Stimulated activated naive CD8-positive, alpha-beta T cell treated with anti-CD3 and anti-CD28 coated beads, Interleukin-15, Interleukin-2, amounts not matched to agents 100 ng/mL and 50 ng/mL, for 24 hours (primary cell): ENCODE data around the gene ADGRG1.
A peak's percentile ranks its signal among the peaks of the same experiment; 100 is the strongest.
"Not testable (repeated sequence)": the region's sequence is repeated elsewhere in the genome, so short reads cannot be mapped to it uniquely, and the experiment has no call there.

Experiments
- H3K27ac Mint-ChIP-seq: one replicate; pipeline ENCODE4 v1.8.0; 2021; ENCODE audit warnings: mild to moderate bottlenecking, mixed read lengths
- H3K27me3 Mint-ChIP-seq: one replicate; pipeline ENCODE4 v1.8.0; 2021; ENCODE audit warnings: mixed read lengths
- H3K36me3 Mint-ChIP-seq: one replicate; pipeline ENCODE4 v1.8.0; 2021; ENCODE audit warnings: low read depth, mixed read lengths
- H3K4me1 Mint-ChIP-seq: one replicate; pipeline ENCODE4 v1.8.0; 2021; ENCODE audit warnings: low read depth, mixed read lengths
- H3K4me3 Mint-ChIP-seq: one replicate; pipeline ENCODE4 v1.8.0; 2021; ENCODE audit warnings: mild to moderate bottlenecking, mixed read lengths
- H3K9me3 Mint-ChIP-seq: one replicate; pipeline ENCODE4 v1.8.0; 2021; ENCODE audit warnings: mixed read lengths

ADGRG1 gene

DNA sequence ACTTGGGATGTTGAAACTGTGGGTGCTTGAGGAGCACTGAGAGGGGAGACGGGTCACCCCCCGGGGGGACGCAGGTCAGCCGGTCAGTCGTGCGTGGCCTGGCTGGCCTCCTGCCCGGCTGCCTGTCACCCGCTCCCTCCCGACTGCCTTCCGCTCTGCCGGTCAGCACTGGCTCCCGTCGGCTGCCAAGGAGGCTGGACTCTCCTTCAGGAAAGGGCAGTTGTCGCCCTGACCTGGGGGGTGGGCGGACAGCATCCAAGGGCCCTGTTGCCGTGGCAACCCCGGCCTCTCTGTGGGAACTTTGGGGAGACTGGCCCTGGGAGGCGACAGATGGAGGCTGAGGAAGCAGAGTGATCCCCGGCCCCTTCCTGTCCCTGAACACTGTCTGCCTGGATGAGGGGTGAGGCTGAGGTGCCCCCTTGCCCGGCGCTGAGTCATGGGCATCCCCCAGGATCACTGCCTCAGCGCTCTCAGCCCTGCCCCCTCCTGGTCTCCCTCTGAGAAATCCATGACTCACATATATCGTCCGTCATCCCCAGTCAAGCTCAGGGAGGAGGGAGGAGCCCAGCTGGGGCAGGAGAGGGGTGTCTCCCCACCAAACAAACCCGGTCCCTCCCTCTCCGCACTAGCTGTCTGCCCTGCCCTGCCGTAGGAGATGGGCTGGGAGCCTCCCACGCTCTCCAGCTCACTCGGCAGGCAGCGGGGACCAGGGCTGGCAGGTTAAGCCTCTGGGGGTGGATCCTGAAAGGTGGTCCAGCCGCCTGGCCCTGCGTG, at the start of gene ADGRG1:
TSS of gene ADGRG1 (plus strand) at position 623 of the 774 bp plus-strand sequence. CDS start 21,658 bp downstream, outside the sequence.
- H3K9me3 Mint-ChIP-seq = no peaks in the 10 kb centered on the region
- peaks cover 13% of the 10 kb centered on the region for H3K4me1 Mint-ChIP-seq
- peaks cover 12% of the 10 kb centered on the region for H3K27me3 Mint-ChIP-seq
- H3K36me3 Mint-ChIP-seq = no peaks in the 10 kb centered on the region
- H3K4me3 Mint-ChIP-seq = peak within 1 kb of the TSS; percentile 68
- peak within 1 kb of the TSS; percentile 40 for H3K27ac Mint-ChIP-seq

DNA sequence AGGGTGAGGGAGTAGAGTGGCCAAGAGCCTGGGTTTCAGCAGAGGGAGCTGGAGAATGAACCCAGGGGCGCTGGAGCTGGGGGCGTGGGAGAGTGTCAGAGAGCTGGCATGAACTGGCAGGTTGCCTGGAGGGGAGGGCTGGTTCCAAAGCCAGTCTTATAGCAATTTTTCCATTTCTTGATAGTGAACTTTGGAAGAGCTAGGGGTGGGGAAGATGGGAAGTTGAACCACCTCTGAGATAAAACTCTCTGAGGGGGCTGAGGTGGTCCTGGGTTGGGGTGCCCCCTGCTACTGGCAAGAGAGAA, 49.1 kb upstream of the ADGRG1 start:
- no peaks in the 10 kb centered on the region for H3K27me3 Mint-ChIP-seq
- H3K27ac Mint-ChIP-seq = peak overlapping the region; percentile 59
- H3K4me3 Mint-ChIP-seq = no peak overlapping the region
- H3K36me3 Mint-ChIP-seq = no peaks in the 10 kb centered on the region
- no peaks in the 10 kb centered on the region for H3K9me3 Mint-ChIP-seq
- peaks cover 60% of the 10 kb centered on the region for H3K4me1 Mint-ChIP-seq

DNA sequence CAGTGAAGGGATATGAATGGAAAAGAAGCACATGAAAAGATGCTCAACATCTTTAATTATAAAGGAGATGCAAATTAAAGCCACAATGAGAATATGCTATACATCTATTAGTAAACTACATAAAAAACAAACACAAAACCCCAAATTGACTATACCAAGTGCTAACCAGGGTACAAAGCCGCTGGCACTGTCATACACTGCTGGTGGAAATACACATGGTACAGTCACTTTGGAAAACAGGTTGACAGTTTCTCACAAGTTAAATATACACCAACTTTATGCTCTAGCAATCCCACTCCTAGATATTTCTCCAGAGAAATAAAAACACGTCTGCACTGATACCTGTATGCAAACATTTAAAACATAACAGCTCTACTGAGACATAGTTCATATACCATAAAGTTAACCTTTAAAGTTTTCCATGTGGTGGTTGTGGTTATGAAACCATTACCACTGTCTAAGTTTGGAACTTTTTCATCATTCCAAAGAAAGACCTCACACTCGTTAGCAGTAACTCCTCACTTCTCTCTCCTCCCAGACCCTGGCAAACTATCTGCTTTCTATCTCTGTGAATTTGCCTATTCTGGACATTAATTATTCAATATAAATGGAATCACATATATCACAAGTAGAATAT, 43.3 kb upstream of the ADGRG1 start:
- H3K9me3 Mint-ChIP-seq = no peaks in the 10 kb centered on the region
- peak overlapping the region; percentile 10 for H3K4me3 Mint-ChIP-seq
- no peaks in the 10 kb centered on the region for H3K36me3 Mint-ChIP-seq
- peaks cover 60% of the 10 kb centered on the region for H3K4me1 Mint-ChIP-seq
- no peaks in the 10 kb centered on the region for H3K27me3 Mint-ChIP-seq
- peak overlapping the region; percentile 85 for H3K27ac Mint-ChIP-seq

DNA sequence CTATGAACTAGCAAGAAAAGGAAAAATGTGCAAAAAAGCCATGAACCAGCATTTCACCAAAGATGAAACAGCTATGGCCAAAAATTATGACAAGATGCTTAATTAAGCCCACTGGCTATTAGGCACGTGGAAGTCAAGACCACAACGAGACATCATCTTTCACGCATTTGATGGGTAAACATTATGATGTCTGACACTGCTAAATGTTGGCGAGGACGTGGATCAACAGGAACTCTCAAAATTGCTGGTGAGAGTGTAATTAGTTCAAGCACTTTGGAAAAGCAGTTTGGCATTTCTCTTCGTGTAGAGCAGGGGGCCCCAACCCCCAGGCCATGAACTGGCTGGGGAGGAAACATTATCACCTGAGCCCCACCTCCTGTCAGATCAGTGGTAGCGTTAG, 39.6 kb upstream of the ADGRG1 start:
- H3K9me3 Mint-ChIP-seq = peaks cover 5% of the 10 kb centered on the region
- H3K27ac Mint-ChIP-seq = no peak overlapping the region
- H3K4me3 Mint-ChIP-seq = no peak overlapping the region
- H3K36me3 Mint-ChIP-seq = no peaks in the 10 kb centered on the region
- peaks cover 81% of the 10 kb centered on the region for H3K4me1 Mint-ChIP-seq
- no peaks in the 10 kb centered on the region for H3K27me3 Mint-ChIP-seq

DNA sequence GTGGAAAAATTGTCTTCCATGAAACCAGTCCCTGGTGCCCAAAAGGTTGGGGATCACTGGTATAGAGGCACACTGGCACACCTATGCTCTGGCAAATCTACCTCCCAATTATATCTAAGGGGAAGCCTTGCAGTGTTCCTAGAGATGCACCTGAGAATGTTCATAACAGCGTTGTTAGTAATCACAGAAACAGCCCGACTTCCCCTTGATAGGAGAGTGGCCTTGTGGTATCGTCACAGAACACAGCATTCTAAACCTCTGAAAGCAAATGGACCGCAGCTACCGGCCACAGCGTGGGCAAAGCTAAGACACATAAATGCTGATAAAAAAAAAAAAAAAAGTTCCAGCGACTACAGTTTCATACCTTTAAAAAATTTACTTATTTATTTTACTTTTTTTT, 39.1 kb upstream of the ADGRG1 start:
- no peak overlapping the region for H3K27ac Mint-ChIP-seq
- H3K4me3 Mint-ChIP-seq = no peak overlapping the region
- H3K9me3 Mint-ChIP-seq = peaks cover 5% of the 10 kb centered on the region
- peaks cover 78% of the 10 kb centered on the region for H3K4me1 Mint-ChIP-seq
- no peaks in the 10 kb centered on the region for H3K27me3 Mint-ChIP-seq
- no peaks in the 10 kb centered on the region for H3K36me3 Mint-ChIP-seq

DNA sequence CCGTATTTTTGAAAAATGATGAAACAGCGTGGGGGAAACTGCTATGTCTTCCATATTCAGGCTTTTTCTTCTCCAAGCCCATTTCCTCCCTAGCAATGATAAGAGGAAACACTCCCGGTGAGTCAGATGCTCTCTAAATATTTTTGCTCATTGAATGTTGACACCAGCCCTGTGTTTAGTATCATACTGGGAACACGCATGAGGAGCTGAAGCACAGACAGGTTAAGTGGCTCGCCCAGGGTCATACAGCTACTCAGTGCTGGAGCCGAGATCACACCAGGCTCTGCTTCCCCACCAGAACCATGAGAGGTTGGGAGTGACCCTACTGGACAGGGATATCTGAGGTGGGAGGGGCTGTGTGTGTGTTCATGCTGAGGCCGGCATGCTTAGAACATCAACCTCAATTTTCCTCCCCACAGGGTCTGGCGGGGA, 37.8 kb upstream of the ADGRG1 start:
- Mint-ChIP-seq H3K4me3 (peak overlapping the region; percentile 64), H3K9me3 (peaks cover 10% of the 10 kb centered on the region), H3K27ac (peak overlapping the region; percentile 94), H3K4me1 (peaks cover 65% of the 10 kb centered on the region), H3K27me3 (no peaks in the 10 kb centered on the region), H3K36me3 (peaks cover 10% of the 10 kb centered on the region)

DNA sequence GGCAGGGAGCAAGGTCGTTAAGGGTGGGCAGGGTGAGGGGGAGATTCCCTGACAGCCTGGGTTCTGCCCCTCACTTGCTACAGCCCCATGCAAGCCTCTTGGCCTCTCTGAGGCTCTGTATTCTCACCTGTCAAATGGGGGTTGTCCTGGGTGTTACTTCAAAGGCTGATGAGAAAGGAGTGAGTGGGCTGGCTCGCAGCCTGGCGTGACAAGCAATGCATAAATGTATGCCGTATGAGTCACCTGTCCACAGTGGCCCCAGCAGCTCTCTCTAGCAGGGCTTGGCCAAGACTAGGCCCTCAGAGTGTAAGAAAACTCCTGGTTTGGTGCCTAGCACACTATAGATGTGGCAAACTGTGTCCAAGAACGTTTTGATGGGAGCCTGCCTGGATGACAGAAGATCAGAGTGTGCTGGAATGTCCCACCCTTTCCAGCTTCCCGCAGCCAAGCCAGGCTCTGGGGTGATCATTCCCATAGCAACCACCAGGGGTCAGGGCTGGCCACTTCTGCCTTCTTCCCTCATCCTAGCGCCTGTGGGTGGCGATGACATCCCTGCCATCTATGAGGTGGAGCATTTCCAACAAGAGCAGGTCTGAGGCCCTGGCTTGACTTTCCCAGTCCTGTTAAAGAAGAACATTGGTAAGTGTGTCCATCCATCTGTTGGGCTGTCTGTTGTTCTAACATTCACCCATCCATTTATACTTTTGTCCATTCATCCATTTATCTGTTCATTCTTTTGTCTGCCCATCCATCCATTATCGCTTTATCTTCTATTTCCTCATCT, 37.2 kb upstream of the ADGRG1 start:
- peaks cover 59% of the 10 kb centered on the region for H3K4me1 Mint-ChIP-seq
- H3K27me3 Mint-ChIP-seq = no peaks in the 10 kb centered on the region
- H3K4me3 Mint-ChIP-seq = peak overlapping the region; percentile 73
- peak overlapping the region; percentile 94 for H3K27ac Mint-ChIP-seq
- H3K36me3 Mint-ChIP-seq = peaks cover 12% of the 10 kb centered on the region
- peaks cover 11% of the 10 kb centered on the region for H3K9me3 Mint-ChIP-seq

DNA sequence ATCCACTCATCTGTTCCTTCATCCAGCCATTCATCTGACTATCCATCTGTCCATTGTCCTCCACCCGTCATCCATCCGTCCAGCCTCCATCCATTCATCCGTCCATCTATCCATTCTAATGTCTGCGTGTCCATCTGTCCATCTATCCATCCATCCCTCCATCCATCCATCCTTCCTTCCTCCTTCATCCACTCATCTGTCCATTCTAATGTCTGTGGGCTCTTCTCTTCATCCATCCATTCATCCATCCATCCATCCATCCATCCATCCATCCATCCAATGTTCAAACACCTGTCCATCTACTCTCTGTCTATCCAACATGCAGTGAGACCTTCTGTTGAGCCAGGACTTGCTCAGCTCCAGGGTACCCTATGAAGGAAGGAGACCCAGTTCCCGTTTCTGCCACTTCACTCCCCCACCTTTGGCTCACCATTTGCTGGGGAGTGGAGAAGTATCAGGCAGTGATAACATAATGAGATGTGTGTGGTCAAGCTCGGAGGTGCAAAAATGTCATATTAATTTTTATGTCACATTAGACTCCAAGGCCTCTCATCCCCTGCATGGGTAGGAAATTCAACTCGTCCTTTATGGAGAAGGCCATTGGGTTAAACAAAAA, 36.5 kb upstream of the ADGRG1 start:
- peaks cover 11% of the 10 kb centered on the region for H3K9me3 Mint-ChIP-seq
- peak overlapping the region; percentile 94 for H3K27ac Mint-ChIP-seq
- no peaks in the 10 kb centered on the region for H3K27me3 Mint-ChIP-seq
- H3K4me1 Mint-ChIP-seq = peaks cover 59% of the 10 kb centered on the region
- H3K36me3 Mint-ChIP-seq = peaks cover 12% of the 10 kb centered on the region
- H3K4me3 Mint-ChIP-seq = peak overlapping the region; percentile 73

DNA sequence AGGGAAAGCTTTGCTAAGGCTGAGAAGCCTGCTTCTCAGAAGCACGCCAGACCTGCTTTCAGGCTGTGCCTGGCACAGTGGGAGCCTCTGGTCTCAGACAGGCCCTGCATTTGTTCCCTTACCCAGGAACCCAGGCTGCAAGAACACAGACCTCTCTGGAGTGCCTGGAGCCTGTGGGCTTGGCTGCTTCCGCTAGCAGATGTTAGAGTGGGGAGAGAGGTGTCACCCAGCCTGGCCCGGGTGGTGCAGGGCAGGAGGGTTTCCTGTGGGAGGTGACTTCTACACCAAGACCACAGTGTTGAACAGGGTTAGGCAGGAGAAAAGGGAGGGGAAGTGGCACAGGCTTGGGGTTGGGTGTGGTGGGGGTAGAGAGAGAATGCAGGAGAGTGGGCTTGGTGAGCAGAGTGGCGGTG, 35.8 kb upstream of the ADGRG1 start:
- H3K4me1 Mint-ChIP-seq = peaks cover 58% of the 10 kb centered on the region
- H3K27ac Mint-ChIP-seq = peak overlapping the region; percentile 94
- H3K9me3 Mint-ChIP-seq = peaks cover 15% of the 10 kb centered on the region
- no peaks in the 10 kb centered on the region for H3K27me3 Mint-ChIP-seq
- H3K4me3 Mint-ChIP-seq = peak overlapping the region; percentile 73
- H3K36me3 Mint-ChIP-seq = peaks cover 16% of the 10 kb centered on the region

DNA sequence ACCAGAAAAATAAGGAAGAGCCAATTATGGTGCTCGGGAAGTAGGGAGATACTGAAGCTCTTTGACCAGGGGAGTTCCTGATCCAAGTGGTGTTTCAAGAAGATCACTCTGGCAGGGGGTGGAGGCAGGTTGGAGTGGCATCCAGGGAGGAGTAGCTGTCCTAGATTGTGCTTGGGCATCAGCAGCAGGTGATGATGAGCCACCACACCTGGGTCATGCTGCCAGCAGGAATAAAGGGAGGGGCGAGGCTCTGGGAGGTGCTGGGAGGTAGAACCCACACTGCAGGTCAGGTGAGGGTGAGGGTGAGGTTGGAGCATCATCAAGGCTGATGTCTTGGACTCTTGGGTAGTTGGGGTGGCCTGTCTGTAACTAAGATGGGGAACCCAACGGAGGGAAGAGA, 35.4 kb upstream of the ADGRG1 start:
- Mint-ChIP-seq H3K27me3 (no peaks in the 10 kb centered on the region), H3K27ac (peak overlapping the region; percentile 94), H3K4me1 (peaks cover 61% of the 10 kb centered on the region), H3K4me3 (peak overlapping the region; percentile 73), H3K9me3 (peaks cover 15% of the 10 kb centered on the region), H3K36me3 (peaks cover 19% of the 10 kb centered on the region)

DNA sequence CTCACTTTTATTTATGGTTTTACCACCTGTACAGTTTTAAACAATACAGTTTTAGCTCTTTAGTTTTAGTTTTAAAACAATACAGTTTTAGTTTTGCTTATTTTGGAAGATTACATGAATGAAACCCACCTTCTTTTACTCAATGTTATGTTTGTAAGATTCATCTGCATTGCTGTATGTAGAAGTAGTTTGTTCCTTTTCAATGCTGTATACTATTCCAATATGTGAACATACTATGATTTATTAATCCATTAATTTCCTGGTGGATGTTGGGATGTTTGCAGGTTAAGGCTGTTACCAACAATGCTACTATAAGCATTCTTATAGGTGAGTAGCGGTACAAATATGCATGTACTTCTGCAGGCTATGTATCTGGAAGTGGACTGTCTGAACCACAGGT, 34.4 kb upstream of the ADGRG1 start:
- no peaks in the 10 kb centered on the region for H3K27me3 Mint-ChIP-seq
- H3K4me1 Mint-ChIP-seq = peaks cover 57% of the 10 kb centered on the region
- no peak overlapping the region for H3K4me3 Mint-ChIP-seq
- H3K9me3 Mint-ChIP-seq = peaks cover 20% of the 10 kb centered on the region
- H3K27ac Mint-ChIP-seq = no peak overlapping the region
- peaks cover 26% of the 10 kb centered on the region for H3K36me3 Mint-ChIP-seq

DNA sequence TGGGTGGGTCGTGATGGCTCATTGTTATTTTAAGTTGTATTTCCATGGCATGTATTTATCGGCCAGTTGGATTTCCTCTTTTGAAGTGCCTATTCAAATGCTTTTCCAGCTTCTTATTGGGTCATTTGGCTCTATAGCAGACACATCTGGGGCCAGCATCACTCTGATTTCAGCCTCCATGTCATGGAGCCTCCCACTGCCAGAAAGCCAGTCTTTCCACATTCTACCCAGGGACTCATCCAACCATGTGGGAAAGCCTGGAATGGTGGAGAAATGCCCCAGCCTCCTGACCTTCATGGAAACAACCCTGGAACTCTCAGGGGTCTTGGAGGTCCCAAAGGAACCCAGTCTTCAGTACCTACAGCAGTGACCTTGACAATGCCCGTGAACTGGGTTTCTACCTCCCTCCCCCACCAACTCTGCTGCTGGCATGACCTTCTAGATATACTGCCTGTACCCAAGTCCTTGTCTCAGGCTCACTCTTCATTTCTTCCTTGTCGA, 33.8 kb upstream of the ADGRG1 start:
- peaks cover 26% of the 10 kb centered on the region for H3K36me3 Mint-ChIP-seq
- H3K27ac Mint-ChIP-seq = no peak overlapping the region
- peaks cover 20% of the 10 kb centered on the region for H3K9me3 Mint-ChIP-seq
- H3K27me3 Mint-ChIP-seq = no peaks in the 10 kb centered on the region
- H3K4me3 Mint-ChIP-seq = no peak overlapping the region
- peaks cover 58% of the 10 kb centered on the region for H3K4me1 Mint-ChIP-seq

DNA sequence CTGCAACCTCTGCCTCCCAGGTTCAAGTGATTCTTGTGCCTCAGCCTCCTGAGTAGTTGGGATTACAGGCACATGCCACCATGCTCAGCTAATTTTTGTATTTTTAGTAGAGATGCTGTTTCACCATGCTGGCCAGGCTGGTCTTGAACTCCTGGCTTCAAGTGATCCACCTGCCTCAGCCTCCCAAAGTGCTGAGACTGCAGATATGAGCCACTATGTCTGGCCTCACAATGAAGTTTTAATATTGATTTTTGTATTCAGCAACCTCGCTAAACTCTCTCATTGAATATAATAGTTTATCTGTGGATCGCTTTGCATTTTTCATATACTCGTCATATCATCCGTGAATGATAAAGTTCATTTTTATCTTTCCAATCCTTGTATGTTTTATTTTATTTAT, 32.2 kb upstream of the ADGRG1 start:
- Mint-ChIP-seq H3K4me1 (peaks cover 59% of the 10 kb centered on the region), H3K9me3 (peaks cover 20% of the 10 kb centered on the region), H3K36me3 (peaks cover 26% of the 10 kb centered on the region)
- not testable (repeated sequence) for H3K4me3 Mint-ChIP-seq, H3K27ac Mint-ChIP-seq, H3K27me3 Mint-ChIP-seq

DNA sequence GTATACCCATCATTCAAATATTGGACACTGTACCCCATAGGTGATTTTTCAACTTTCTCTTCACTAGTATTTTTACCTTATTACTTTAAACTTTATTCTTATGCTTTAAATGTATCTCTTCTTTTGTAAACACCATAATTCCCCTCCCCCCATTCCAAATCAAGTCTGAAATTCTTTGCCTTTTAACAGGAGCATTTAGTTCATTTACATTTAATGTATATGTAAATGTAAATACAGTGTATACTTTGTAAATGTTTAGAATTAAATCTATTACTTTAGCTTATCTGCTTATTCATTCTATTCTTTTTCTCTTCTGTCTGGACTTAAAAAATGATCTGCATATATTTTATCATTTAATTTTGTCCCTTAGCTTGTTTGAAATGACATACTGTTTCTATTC, 30.0 kb upstream of the ADGRG1 start:
- Mint-ChIP-seq H3K9me3 (peaks cover 15% of the 10 kb centered on the region), H3K4me1 (peaks cover 59% of the 10 kb centered on the region), H3K27ac (no peak overlapping the region), H3K4me3 (no peak overlapping the region), H3K36me3 (peaks cover 26% of the 10 kb centered on the region), H3K27me3 (no peaks in the 10 kb centered on the region)
